ENCODE data around the gene PTPN14.

- TF ChIP-seq, protein P1, sequence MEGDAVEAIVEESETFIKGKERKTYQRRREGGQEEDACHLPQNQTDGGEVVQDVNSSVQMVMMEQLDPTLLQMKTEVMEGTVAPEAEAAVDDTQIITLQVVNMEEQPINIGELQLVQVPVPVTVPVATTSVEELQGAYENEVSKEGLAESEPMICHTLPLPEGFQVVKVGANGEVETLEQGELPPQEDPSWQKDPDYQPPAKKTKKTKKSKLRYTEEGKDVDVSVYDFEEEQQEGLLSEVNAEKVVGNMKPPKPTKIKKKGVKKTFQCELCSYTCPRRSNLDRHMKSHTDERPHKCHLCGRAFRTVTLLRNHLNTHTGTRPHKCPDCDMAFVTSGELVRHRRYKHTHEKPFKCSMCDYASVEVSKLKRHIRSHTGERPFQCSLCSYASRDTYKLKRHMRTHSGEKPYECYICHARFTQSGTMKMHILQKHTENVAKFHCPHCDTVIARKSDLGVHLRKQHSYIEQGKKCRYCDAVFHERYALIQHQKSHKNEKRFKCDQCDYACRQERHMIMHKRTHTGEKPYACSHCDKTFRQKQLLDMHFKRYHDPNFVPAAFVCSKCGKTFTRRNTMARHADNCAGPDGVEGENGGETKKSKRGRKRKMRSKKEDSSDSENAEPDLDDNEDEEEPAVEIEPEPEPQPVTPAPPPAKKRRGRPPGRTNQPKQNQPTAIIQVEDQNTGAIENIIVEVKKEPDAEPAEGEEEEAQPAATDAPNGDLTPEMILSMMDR (conservative IDR thresholded peaks at IDR 0.05 in 1 of 2, IDR thresholded peaks at IDR 0.05 in 1 of 2; ENCODE audit: extremely low read depth in 1 of 2, insufficient read depth in 1 of 2, low read depth in 1 of 2, low read length in 2 of 2), result no peak
- TF ChIP-seq EZH2 (IDR thresholded peaks at IDR 0.05; ENCODE audit: borderline replicate concordance, low read length), result no peak
Measured at GRCh38 chr1:214419650-214420049, 131.8 kb downstream of the PTPN14 start.
